SK-N-SH treated with all-trans-retinoic acid at 6 μM for 48 hours (cell line): ENCODE results near the gene CYB5RL.
A peak's percentile ranks its signal among the peaks of the same experiment; 100 is the strongest.
"Not testable (repeated sequence)": the region's sequence is repeated elsewhere in the genome, so short reads cannot be mapped to it uniquely, and the experiment has no call there.

Source experiments
- ATAC-seq: fragments of 200-7000 bp; cut with Tn5 transposase; 3 replicates; pipeline ENCODE4 v1.9.1; 2020; ENCODE audit warnings: mild to moderate bottlenecking, moderate library complexity
- ARNTL ChIP-seq: fragments of 450-650 bp; formaldehyde crosslinking; IDR thresholded peaks from 2 replicates; pipeline ENCODE4 v1.5.0; 2020; ENCODE audit warnings: low read depth, mild to moderate bottlenecking, moderate library complexity, borderline replicate concordance
- BACH2 ChIP-seq: fragments of 250-450 bp; sonication (Bioruptor Pico); IDR thresholded peaks from 2 replicates; pipeline ENCODE4 v1.9.0; 2021; ENCODE audit warnings: mild to moderate bottlenecking, borderline replicate concordance
- CSDC2 ChIP-seq: fragments of 250-450 bp; sonication (Bioruptor Pico); IDR thresholded peaks from 2 replicates; pipeline ENCODE4 v1.5.0; 2020; ENCODE audit warnings: mild to moderate bottlenecking, moderate library complexity
- ESRRG ChIP-seq: fragments of 250-450 bp; sonication (Bioruptor Pico); IDR thresholded peaks from 2 replicates; pipeline ENCODE4 v1.6.1; 2021; ENCODE audit warnings: mild to moderate bottlenecking
- GLIS3 ChIP-seq: fragments of 250-450 bp; sonication (Bioruptor Pico); IDR thresholded peaks from 2 replicates; pipeline ENCODE4 v1.5.0; 2020; ENCODE audit warnings: mild to moderate bottlenecking, moderate library complexity
- ISL1 ChIP-seq: fragments of 250-450 bp; sonication (Bioruptor Pico); IDR thresholded peaks from 2 replicates; pipeline ENCODE4 v2.1.2; 2022; ENCODE audit warnings: mild to moderate bottlenecking, moderate library complexity
- OSR1 ChIP-seq: fragments of 250-450 bp; sonication (Bioruptor Pico); IDR thresholded peaks from 2 replicates; pipeline ENCODE4 v1.8.0; 2022; ENCODE audit warnings: moderate library complexity, mild to moderate bottlenecking, inconsistent platforms
- PATZ1 ChIP-seq: fragments of 250-450 bp; sonication (Bioruptor Pico); IDR thresholded peaks from 2 replicates; pipeline ENCODE4 v1.8.0; 2020; ENCODE audit warnings: mild to moderate bottlenecking, moderate library complexity, borderline replicate concordance
- PPARA ChIP-seq: fragments of 250-450 bp; sonication (Bioruptor Pico); IDR thresholded peaks from 2 replicates; pipeline ENCODE4 v1.5.0; 2020; ENCODE audit warnings: mild to moderate bottlenecking, borderline replicate concordance
- RARB ChIP-seq: fragments of 250-450 bp; sonication (Bioruptor Pico); IDR thresholded peaks from 2 replicates; pipeline ENCODE4 v1.8.0; 2021; ENCODE audit warnings: mild to moderate bottlenecking, moderate library complexity
- SNAI2 ChIP-seq: fragments of 250-450 bp; sonication (Bioruptor Pico); IDR thresholded peaks from 2 replicates; pipeline ENCODE4 v1.5.0; 2020; ENCODE audit warnings: mild to moderate bottlenecking, moderate library complexity
- TCF4 ChIP-seq: fragments of 250-450 bp; sonication (Bioruptor Pico); IDR thresholded peaks from 2 replicates; pipeline ENCODE4 v1.8.0; 2021; ENCODE audit warnings: mild to moderate bottlenecking, moderate library complexity, borderline replicate concordance
- TOX ChIP-seq: fragments of 250-450 bp; sonication (Bioruptor Pico); IDR thresholded peaks from 2 replicates; pipeline ENCODE4 v1.8.0; 2021; ENCODE audit warnings: mild to moderate bottlenecking, moderate library complexity, borderline replicate concordance
- TSHZ2 ChIP-seq: fragments of 250-450 bp; sonication (Bioruptor Pico); IDR thresholded peaks from 2 replicates; pipeline ENCODE4 v1.5.0; 2020; ENCODE audit warnings: mild to moderate bottlenecking, moderate library complexity
- ZC3H10 ChIP-seq: fragments of 250-450 bp; sonication (Bioruptor Pico); IDR thresholded peaks from 2 replicates; pipeline ENCODE4 v1.5.1; 2021; ENCODE audit warnings: mild to moderate bottlenecking, moderate library complexity
- ZFP3 ChIP-seq: fragments of 250-450 bp; sonication (Bioruptor Pico); IDR thresholded peaks from 2 replicates; pipeline ENCODE4 v1.5.0; 2020; ENCODE audit warnings: mild to moderate bottlenecking, moderate library complexity
- ZFP30 ChIP-seq: fragments of 450-650 bp; formaldehyde crosslinking; IDR thresholded peaks from 2 replicates; pipeline ENCODE4 v1.5.0; 2022; ENCODE audit warnings: mild to moderate bottlenecking, moderate library complexity
- ZNF565 ChIP-seq: fragments of 450-650 bp; formaldehyde crosslinking; conservative IDR thresholded peaks from 2 replicates; pipeline ENCODE4 v1.5.0; 2020; ENCODE audit warnings: low read depth, mild to moderate bottlenecking, moderate library complexity
- ZNF70 ChIP-seq: fragments of 450-650 bp; formaldehyde crosslinking; IDR thresholded peaks from 2 replicates; pipeline ENCODE4 v1.5.0; 2020; ENCODE audit warnings: mild to moderate bottlenecking, moderate library complexity
- ZNF8 ChIP-seq: fragments of 450-650 bp; formaldehyde crosslinking; IDR thresholded peaks from 2 replicates; pipeline ENCODE4 v1.5.0; 2020; ENCODE audit warnings: mild to moderate bottlenecking, moderate library complexity
- TF ChIP-seq, protein P1 (sequence below): fragments of 250-450 bp; sonication (Bioruptor Pico); IDR thresholded peaks from 2 replicates; pipeline ENCODE4 v1.5.1; 2020; ENCODE audit warnings: low read depth, mild to moderate bottlenecking, moderate library complexity
- TF ChIP-seq, protein P2 (sequence below): fragments of 250-450 bp; sonication (Bioruptor Pico); IDR thresholded peaks from 2 replicates; pipeline ENCODE4 v1.8.0; 2021; ENCODE audit warnings: low read depth, mild to moderate bottlenecking, moderate library complexity, borderline replicate concordance
- TF ChIP-seq, protein P3 (sequence below): fragments of 250-450 bp; sonication (Bioruptor Pico); IDR thresholded peaks from 2 replicates; pipeline ENCODE4 v1.5.1; 2021; ENCODE audit warnings: mild to moderate bottlenecking, moderate library complexity

CYB5RL gene

GRCh38 chr1:54237586-54237985 is 37.8 kb upstream of the CYB5RL start (continued):
- TF ChIP-seq ZC3H10 (CRISPR knock-in tag), result no peak
- no peak for TF ChIP-seq ARNTL (CRISPR knock-in tag)
- TF ChIP-seq ISL1 (CRISPR knock-in tag), result no peak
- TF ChIP-seq ZNF70 (CRISPR knock-in tag), result no peak

GRCh38 chr1:54234284-54234683 is 34.5 kb upstream of the CYB5RL start:
- no peak for ATAC-seq
- TF ChIP-seq GLIS3 (CRISPR knock-in tag) (no peak), RARB (CRISPR knock-in tag) (no peak), PPARA (CRISPR knock-in tag) (no peak), TCF4 (no peak), BACH2 (CRISPR knock-in tag) (no peak), TOX (CRISPR knock-in tag) (no peak)
- TF ChIP-seq, all 23 proteins: peak for 0

- not testable (repeated sequence) for ATAC-seq
Observed at GRCh38 chr1:54233196-54233595, 33.4 kb upstream of the CYB5RL start.

DNA sequence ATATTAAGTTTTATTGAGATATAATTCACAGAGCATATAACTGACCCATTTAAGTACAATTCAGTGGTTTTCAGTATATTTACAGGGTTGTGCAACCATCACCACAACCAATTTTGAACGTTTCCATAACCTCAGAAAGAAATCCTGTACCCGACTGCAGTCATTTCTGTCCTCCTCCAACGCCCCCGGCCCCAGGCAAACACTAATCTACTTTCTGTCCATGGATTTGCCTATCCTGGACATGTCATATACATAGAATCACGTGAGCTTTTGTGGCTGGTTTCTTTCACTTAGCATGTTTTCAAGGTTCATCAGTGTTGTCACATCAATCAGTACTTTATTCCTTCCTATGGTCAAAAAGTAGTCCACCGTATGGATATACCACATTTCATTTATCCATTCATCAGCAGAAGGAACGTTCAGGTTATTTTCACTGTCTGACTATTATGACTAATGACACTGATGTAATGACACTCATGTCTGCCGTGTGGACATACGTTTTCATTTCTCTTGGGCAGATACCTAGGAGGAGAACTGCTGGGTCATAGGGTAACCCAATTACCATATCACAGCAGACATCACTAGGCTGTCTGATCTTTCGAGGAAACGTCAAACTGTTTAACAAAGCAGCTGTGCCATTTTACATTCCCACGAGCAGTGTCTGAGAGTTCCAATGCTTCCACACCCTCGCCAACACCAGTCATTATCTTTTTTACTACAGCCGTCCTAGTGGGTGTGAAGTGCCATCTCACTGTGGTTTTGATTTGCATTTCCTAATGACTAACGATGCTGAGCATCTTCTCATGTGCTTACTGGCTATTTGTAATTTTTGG is 30.9 kb upstream of the CYB5RL start:
- ATAC-seq, result no peak

More for the DNA sequence above, 30.9 kb upstream of the CYB5RL start:
- TF ChIP-seq TOX (CRISPR knock-in tag) (no peak), OSR1 (no peak), ZFP3 (CRISPR knock-in tag) (peak; percentile 43; the same call in 1 of the 2 replicates), ZNF70 (CRISPR knock-in tag) (peak; percentile 41; the same call in 1 of the 2 replicates), SNAI2 (CRISPR knock-in tag) (no peak), RARB (CRISPR knock-in tag) (no peak), TCF4 (peak; percentile 75; the same call in 1 of the 2 replicates), ESRRG (CRISPR knock-in tag) (no peak), PATZ1 (no peak), TSHZ2 (peak; percentile 65; the same call in 1 of the 2 replicates), ZNF8 (peak; percentile 99), ZFP30 (CRISPR knock-in tag) (no peak), BACH2 (CRISPR knock-in tag) (no peak), ARNTL (CRISPR knock-in tag) (no peak), ZNF565 (CRISPR knock-in tag) (no peak), ISL1 (CRISPR knock-in tag) (0 out of 2 replicates have a peak, but pooled peaks have one; percentile 7), GLIS3 (CRISPR knock-in tag) (0 out of 2 replicates have a peak, but pooled peaks have one; percentile 33), ZC3H10 (CRISPR knock-in tag) (no peak), PPARA (CRISPR knock-in tag) (no peak), CSDC2 (no peak)
- TF ChIP-seq, protein P1, sequence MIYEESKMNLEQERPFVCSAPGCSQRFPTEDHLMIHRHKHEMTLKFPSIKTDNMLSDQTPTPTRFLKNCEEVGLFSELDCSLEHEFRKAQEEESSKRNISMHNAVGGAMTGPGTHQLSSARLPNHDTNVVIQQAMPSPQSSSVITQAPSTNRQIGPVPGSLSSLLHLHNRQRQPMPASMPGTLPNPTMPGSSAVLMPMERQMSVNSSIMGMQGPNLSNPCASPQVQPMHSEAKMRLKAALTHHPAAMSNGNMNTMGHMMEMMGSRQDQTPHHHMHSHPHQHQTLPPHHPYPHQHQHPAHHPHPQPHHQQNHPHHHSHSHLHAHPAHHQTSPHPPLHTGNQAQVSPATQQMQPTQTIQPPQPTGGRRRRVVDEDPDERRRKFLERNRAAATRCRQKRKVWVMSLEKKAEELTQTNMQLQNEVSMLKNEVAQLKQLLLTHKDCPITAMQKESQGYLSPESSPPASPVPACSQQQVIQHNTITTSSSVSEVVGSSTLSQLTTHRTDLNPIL (CRISPR knock-in tag), result peak; percentile 71; the same call in 1 of the 2 replicates
- TF ChIP-seq, protein P2, sequence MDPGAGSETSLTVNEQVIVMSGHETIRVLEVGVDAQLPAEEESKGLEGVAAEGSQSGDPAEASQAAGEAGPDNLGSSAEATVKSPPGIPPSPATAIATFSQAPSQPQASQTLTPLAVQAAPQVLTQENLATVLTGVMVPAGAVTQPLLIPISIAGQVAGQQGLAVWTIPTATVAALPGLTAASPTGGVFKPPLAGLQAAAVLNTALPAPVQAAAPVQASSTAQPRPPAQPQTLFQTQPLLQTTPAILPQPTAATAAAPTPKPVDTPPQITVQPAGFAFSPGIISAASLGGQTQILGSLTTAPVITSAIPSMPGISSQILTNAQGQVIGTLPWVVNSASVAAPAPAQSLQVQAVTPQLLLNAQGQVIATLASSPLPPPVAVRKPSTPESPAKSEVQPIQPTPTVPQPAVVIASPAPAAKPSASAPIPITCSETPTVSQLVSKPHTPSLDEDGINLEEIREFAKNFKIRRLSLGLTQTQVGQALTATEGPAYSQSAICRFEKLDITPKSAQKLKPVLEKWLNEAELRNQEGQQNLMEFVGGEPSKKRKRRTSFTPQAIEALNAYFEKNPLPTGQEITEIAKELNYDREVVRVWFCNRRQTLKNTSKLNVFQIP (CRISPR knock-in tag), result no peak
- TF ChIP-seq, protein P3, sequence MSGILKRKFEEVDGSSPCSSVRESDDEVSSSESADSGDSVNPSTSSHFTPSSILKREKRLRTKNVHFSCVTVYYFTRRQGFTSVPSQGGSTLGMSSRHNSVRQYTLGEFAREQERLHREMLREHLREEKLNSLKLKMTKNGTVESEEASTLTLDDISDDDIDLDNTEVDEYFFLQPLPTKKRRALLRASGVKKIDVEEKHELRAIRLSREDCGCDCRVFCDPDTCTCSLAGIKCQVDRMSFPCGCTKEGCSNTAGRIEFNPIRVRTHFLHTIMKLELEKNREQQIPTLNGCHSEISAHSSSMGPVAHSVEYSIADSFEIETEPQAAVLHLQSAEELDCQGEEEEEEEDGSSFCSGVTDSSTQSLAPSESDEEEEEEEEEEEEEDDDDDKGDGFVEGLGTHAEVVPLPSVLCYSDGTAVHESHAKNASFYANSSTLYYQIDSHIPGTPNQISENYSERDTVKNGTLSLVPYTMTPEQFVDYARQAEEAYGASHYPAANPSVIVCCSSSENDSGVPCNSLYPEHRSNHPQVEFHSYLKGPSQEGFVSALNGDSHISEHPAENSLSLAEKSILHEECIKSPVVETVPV (CRISPR knock-in tag), result no peak
